ENCODE data around the gene CLSTN2.

DNA sequence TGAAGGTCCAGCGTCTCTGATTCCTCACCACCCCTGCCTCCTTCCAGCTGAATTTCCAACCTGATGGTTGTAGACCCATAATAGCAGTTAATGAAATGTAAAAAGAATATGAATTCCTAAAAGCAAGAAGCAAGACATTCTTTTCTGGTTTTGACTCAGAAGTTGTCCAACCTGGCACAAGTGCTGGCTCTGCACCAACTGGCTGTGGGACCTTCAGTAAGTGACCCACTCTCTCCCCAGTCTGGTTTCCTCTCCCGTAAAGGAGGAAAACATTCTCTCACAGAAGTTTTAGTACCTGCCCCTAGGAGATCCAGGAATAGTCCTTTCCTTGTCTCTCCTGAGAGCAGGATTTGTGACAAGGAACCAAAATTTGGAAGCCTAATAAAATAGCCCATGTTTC, 506.0 kb downstream of the CLSTN2 start:
- TF ChIP-seq POLR2A (IDR thresholded peaks at IDR 0.05; ENCODE audit: control extremely low read depth in 1 of 2, low read depth in 2 of 2, low read length in 2 of 2) (no peak), TAF1 (IDR thresholded peaks at IDR 0.05; ENCODE audit: low read depth, low read length) (no peak), PHF8 (conservative IDR thresholded peaks at IDR 0.05; ENCODE audit: low read depth, low read length) (no peak), ZNF274 (IDR thresholded peaks at IDR 0.05; ENCODE audit: borderline replicate concordance, extremely low read depth, low read length) (no peak), RAD21 (IDR thresholded peaks at IDR 0.05 in 1 of 2, conservative IDR thresholded peaks at IDR 0.05 in 1 of 2; ENCODE audit: low read depth in 2 of 2, low read length in 2 of 2) (no peak)
- TF ChIP-seq, protein P1, sequence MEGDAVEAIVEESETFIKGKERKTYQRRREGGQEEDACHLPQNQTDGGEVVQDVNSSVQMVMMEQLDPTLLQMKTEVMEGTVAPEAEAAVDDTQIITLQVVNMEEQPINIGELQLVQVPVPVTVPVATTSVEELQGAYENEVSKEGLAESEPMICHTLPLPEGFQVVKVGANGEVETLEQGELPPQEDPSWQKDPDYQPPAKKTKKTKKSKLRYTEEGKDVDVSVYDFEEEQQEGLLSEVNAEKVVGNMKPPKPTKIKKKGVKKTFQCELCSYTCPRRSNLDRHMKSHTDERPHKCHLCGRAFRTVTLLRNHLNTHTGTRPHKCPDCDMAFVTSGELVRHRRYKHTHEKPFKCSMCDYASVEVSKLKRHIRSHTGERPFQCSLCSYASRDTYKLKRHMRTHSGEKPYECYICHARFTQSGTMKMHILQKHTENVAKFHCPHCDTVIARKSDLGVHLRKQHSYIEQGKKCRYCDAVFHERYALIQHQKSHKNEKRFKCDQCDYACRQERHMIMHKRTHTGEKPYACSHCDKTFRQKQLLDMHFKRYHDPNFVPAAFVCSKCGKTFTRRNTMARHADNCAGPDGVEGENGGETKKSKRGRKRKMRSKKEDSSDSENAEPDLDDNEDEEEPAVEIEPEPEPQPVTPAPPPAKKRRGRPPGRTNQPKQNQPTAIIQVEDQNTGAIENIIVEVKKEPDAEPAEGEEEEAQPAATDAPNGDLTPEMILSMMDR (IDR thresholded peaks at IDR 0.05; ENCODE audit: control extremely low read depth in 1 of 3, insufficient read depth in 1 of 3, low read depth in 1 of 3, low read length in 3 of 3), result no peak

Data from H1 (cell line).